AG09309 (cell line): ENCODE results near the gene HP1BP3.

ENCODE experiments used
- DNase-seq: peaks from one replicate; pipeline ENCODE4 v3.0.0-alpha.2; 2010; ENCODE audit warnings: low read depth
- H3K4me3 ChIP-seq: 2 replicates; pipeline ENCODE4 v1.5.1; 2011; ENCODE audit warnings: mild to moderate bottlenecking, low read depth, low read length, moderate library complexity; ENCODE audit not compliant: control insufficient read depth
- TF ChIP-seq, protein P1 (sequence below): IDR thresholded peaks from 2 replicates; pipeline ENCODE4 v1.5.1; 2011; ENCODE audit warnings: mild to moderate bottlenecking, low read depth, low read length, inconsistent platforms; ENCODE audit not compliant: insufficient read depth, control insufficient read depth; ENCODE audit errors: missing control alignments

The HP1BP3 gene

DNA sequence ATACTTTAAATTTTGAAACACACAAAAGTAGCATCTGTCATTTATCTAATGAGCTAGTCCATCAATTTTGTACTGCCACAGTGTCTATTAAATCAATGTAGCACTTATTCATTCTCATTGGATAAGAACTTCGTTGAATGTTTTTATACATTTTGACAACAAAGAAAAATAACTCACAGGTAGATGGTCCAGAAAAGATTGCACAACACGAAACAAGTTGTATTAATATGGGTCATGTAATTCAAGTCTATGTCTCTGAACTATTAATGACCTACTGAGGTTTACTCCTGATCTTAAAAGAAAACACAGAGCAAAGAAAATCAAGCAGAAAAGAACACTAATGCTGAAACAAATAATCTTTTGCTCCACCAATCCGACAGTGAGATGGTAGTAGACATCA, 15.3 kb downstream of the HP1BP3 start:
- H3K4me3 ChIP-seq, result no peak overlapping the region
- DNase-seq, result no peak
- TF ChIP-seq, protein P1, sequence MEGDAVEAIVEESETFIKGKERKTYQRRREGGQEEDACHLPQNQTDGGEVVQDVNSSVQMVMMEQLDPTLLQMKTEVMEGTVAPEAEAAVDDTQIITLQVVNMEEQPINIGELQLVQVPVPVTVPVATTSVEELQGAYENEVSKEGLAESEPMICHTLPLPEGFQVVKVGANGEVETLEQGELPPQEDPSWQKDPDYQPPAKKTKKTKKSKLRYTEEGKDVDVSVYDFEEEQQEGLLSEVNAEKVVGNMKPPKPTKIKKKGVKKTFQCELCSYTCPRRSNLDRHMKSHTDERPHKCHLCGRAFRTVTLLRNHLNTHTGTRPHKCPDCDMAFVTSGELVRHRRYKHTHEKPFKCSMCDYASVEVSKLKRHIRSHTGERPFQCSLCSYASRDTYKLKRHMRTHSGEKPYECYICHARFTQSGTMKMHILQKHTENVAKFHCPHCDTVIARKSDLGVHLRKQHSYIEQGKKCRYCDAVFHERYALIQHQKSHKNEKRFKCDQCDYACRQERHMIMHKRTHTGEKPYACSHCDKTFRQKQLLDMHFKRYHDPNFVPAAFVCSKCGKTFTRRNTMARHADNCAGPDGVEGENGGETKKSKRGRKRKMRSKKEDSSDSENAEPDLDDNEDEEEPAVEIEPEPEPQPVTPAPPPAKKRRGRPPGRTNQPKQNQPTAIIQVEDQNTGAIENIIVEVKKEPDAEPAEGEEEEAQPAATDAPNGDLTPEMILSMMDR, result no peak

DNA sequence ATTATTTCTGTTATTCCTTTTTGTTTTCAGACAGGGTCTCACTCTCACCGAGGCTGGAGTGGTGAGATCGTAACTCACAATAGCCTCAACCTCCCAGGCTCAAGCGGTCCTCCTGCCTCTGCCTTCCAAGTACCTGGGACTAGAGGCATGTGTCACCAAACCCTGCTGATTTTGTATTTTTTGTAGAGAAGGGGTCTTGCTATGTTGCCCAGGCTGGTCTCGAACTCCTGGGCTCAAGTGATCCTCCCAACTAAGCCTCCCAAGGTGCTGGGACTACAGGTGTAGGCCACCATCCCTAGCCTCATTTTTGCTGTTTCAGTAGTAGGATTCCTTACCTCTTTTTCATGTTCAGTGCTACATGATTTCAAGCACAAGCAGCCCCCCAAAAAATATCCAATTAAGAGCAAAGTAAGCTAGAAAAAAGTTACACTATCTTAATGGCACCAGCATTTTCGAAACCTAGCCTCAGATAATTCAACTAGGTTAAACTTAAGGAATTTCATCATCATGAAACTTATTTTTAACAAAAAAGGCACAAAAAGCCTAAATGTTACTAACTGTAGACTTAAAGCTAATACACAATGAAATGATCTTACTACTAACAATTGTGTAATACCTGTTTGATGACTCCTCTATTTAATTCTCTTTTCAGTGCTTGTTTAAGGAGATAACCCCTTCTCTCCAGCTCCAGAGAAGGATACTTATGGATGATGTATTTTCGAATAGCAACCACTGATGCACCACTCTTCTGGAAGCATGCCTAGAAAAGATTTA, 16.6 kb downstream of the HP1BP3 start:
- no peak for DNase-seq
- no peak overlapping the region for H3K4me3 ChIP-seq
- TF ChIP-seq, protein P1, result no peak

DNA sequence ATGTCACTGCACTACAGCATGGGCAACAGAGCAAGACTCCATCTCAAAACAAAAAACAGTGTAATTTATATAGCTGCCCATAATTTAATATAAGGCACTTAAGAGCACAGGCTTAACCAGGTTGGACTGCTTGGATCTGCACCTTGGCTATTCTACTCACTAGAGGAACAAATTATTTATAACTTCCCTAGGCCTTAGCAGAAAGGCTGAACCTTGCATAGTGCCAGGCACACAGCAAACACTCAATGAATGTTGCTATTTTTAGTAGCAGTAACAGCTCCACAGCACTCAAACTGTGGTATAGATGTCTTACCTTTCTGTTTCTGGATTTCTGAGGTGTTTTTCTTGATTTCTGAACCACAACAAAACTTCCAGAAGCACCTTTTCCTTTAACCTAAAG, 19.8 kb downstream of the HP1BP3 start:
- DNase-seq, result no peak
- no peak overlapping the region for H3K4me3 ChIP-seq
- TF ChIP-seq, protein P1, result no peak

DNA sequence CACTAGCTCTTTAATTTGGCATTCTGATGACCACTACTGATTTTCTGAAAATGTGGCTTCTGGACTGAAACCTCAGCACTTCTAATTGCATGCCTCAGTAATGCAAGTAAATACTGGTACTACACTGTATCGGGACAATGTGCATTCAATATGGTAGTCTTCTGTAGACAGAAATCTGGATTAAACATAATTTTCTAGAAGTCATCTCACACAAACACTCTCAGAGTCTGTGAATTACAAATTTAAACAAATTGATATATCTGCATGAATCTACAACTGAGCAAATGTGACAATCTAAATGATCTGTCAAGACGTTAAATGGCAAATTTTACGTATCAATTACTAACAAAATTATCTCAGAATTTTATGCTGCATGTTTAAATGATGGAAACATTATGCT, 23.7 kb downstream of the HP1BP3 start:
- DNase-seq, result no peak
- TF ChIP-seq, protein P1, result no peak
- H3K4me3 ChIP-seq, result no peak overlapping the region

DNA sequence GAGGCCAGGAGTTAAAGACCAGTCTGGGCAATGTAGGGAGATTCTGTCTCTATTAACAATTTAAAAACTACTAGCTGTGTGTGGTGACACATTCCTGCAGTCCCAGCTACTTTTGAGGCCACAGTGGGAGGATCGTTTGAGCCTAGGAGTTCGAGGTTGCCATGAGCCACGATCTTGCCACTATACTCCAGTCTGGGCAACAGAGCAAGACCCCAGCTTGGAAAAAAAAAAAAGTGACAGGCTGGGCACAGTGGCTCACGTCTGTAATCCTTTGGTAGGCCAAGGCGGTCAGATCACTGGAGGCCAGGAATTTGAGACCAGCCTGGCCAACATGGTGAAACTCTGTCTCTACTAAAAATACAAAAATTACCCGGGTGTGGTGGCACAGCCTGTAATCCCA, 26.8 kb downstream of the HP1BP3 start:
- TF ChIP-seq, protein P1, result no peak
- no peak overlapping the region for H3K4me3 ChIP-seq
- DNase-seq, result no peak

DNA sequence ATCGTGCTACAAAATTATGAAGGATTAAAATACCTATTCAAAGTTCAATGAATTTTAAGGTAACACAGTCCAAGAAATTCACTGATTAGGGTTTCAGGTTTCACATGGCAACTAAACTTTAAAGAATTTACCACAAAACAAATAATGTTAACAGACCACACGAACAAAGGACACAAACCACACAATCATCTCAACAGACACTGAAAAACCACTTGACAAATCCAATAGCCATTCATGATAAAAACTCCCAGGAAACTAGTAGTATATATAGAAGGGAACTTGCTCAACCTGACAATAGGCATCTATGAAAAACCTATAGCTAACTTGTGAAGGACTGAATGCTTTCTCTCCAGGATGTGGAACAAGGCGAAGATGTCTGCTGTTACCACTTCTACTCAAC, 33.5 kb downstream of the HP1BP3 start:
- no peak overlapping the region for H3K4me3 ChIP-seq
- no peak for DNase-seq
- TF ChIP-seq, protein P1, result no peak
